Mucosa of descending colon (tissue), 3 donors: ENCODE data around the gene PLG. TPM values are rescaled to one million over a fixed set of nuclear protein-coding genes. Genes with fewer than 3 reads are reported as not detected.
A peak's percentile ranks its signal among the peaks of the same experiment; 100 is the strongest.

Experiments
- ATAC-seq: fragments of 200-7000 bp; cut with Tn5 transposase; one replicate; pipeline ENCODE4 v1.9.1; 2020; ENCODE audit warnings: mild to moderate bottlenecking, moderate library complexity
- DNase-seq, 3 donors: peaks; one replicate each; pipeline ENCODE4 v3.0.0-alpha.2; 2020
- H3K36me3 ChIP-seq: fragments of 200-600 bp; one replicate; pipeline ENCODE4 v1.8.0; 2021; ENCODE audit warnings: low read depth, mild to moderate bottlenecking
- H3K4me1 ChIP-seq: fragments of 200-600 bp; one replicate; pipeline ENCODE4 v1.8.0; 2021; ENCODE audit warnings: low read depth, mild to moderate bottlenecking
- H3K4me3 ChIP-seq: fragments of 200-600 bp; one replicate; pipeline ENCODE4 v1.8.0; 2021; ENCODE audit warnings: mild to moderate bottlenecking
- H3K9me3 ChIP-seq: fragments of 200-600 bp; one replicate; pipeline ENCODE4 v1.8.0; 2021; ENCODE audit warnings: mild to moderate bottlenecking
- CTCF ChIP-seq: fragments of 200-600 bp; IDR thresholded peaks from one replicate; pipeline ENCODE4 v1.8.0; 2022; ENCODE audit warnings: antibody characterized with exemption, mild to moderate bottlenecking
- intact Hi-C, 2 donors: fragments of 100-400 bp; cut with DNase I in 1 of 2; cut with micrococcal nuclease in 1 of 2; formaldehyde crosslinking; loops; one replicate each; pipeline versions ENCODE4 v1.11.0 to v1.11.1; 2022; cut with DNase I, micrococcal nuclease
- total RNA-seq, 3 donors: library from RNA; stranded (reverse); fragmentation: NEBNext Ultra II Directional in 2 of 3; extraction: Animal tissue kit (Norgen Biotek cat#: 25700) in 2 of 3; gene quantifications; one replicate each; pipeline versions ENCODE4 v1.2.1 to v1.2.4, GENCODE V29; 2021 to 2023
- donor health status: DM: no; HTN: no; CAD: no; lungs with moderate emphysema.
- donor health status: DM: no; HTN: no; CAD: no.
- donor health status: DM: no; HTN: yes; CAD: no.

PLG gene
- total RNA-seq, 3 donors from 2014 or later: 0.69 TPM; not detected in 2

- Histone ChIP-seq H3K4me1 (no peaks in the 10 kb centered on the region), H3K4me3 (no peak overlapping the region), H3K36me3 (no peaks in the 10 kb centered on the region), H3K9me3 (peaks cover 3% of the 10 kb centered on the region)
- ATAC-seq: no peak
- TF ChIP-seq CTCF: no peak
- no peak for DNase-seq
- intact Hi-C loops: no loop called here
Observed at GRCh38 chr6:160765412-160765811, 63.4 kb downstream of the PLG start.

- Histone ChIP-seq H3K36me3 (no peaks in the 10 kb centered on the region), H3K9me3 (no peaks in the 10 kb centered on the region), H3K4me3 (no peak overlapping the region), H3K4me1 (no peaks in the 10 kb centered on the region)
- TF ChIP-seq CTCF: no peak
- intact Hi-C loops: no loop called here
- no peak for ATAC-seq
- no peak for DNase-seq
Observed at GRCh38 chr6:160766657-160766988, 64.6 kb downstream of the PLG start.

GRCh38 chr6:160766989-160767646 is 65.1 kb downstream of the PLG start:
- DNase-seq: peak; percentile 52 to 64 (median 56)
- peak; percentile 80 for ATAC-seq
- peak; percentile 57 for TF ChIP-seq CTCF
- Histone ChIP-seq H3K36me3 (no peaks in the 10 kb centered on the region), H3K4me3 (no peak overlapping the region), H3K9me3 (no peaks in the 10 kb centered on the region), H3K4me1 (no peaks in the 10 kb centered on the region)
- intact Hi-C loops: no loop called here

GRCh38 chr6:160767647-160768019 is 65.6 kb downstream of the PLG start:
- Histone ChIP-seq H3K9me3 (no peaks in the 10 kb centered on the region), H3K4me3 (no peak overlapping the region), H3K36me3 (no peaks in the 10 kb centered on the region), H3K4me1 (no peaks in the 10 kb centered on the region)
- no peak for DNase-seq
- TF ChIP-seq CTCF: no peak
- intact Hi-C loops: no loop called here
- ATAC-seq: no peak

- no peak for TF ChIP-seq CTCF
- no peak for ATAC-seq
Observed at GRCh38 chr6:160768101-160768500, 66.1 kb downstream of the PLG start.

GRCh38 chr6:160774399-160774798 is 72.4 kb downstream of the PLG start:
- intact Hi-C loops: no loop called here
- TF ChIP-seq CTCF: no peak

More at GRCh38 chr6:160768101-160768500, 66.1 kb downstream of the PLG start:
- H3K9me3 ChIP-seq: no peaks in the 10 kb centered on the region
- no peak for DNase-seq
- H3K4me1 ChIP-seq: no peaks in the 10 kb centered on the region
- no peaks in the 10 kb centered on the region for H3K36me3 ChIP-seq
- intact Hi-C loops: no loop called here
- no peak overlapping the region for H3K4me3 ChIP-seq

More at GRCh38 chr6:160774399-160774798, 72.4 kb downstream of the PLG start:
- Histone ChIP-seq H3K4me1 (no peaks in the 10 kb centered on the region), H3K4me3 (no peak overlapping the region), H3K9me3 (peaks cover 6% of the 10 kb centered on the region), H3K36me3 (no peaks in the 10 kb centered on the region)
- ATAC-seq (no peak), DNase-seq (no peak)
